HG03135 (cell line): ENCODE measurements around the gene POLR3F.
"Not testable (repeated sequence)": the region's sequence is repeated elsewhere in the genome, so short reads cannot be mapped to it uniquely, and the experiment has no call there.

ENCODE experiments used
- ATAC-seq: cut with Tn5 transposase; IDR thresholded peaks from one replicate; pipeline ENCODE4 v1.9.1; 2021; ENCODE audit warnings: mild to moderate bottlenecking, moderate library complexity; ENCODE audit not compliant: unreplicated experiment

The POLR3F gene

DNA sequence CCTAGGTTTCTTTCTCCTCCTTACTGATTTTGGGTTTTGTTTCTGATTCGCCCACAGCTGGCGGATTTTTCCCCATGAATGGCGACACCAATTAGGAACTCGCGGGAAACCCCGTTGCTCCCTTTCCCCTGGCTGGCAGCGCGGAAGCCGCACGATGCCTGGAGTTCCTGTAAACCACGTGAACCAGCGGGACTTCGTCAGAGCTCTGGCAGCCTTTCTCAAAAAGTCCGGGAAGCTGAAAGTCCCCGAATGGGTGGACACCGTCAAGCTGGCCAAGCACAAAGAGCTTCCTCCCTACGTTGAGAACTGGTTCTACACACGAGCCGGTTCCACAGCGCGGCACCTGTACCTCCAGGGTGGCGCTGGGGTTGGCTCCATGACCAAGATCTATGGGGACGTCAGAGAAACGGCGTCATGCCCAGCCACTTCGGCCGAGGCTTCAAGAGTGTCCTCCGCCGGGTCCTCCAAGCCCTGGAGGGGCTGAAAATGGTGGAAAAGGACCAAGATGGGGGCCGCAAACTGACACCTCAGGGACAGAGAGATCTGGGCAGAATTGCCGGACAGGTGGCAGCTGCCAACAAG lies 37.4 kb downstream of the POLR3F start:
- no peak for ATAC-seq

DNA sequence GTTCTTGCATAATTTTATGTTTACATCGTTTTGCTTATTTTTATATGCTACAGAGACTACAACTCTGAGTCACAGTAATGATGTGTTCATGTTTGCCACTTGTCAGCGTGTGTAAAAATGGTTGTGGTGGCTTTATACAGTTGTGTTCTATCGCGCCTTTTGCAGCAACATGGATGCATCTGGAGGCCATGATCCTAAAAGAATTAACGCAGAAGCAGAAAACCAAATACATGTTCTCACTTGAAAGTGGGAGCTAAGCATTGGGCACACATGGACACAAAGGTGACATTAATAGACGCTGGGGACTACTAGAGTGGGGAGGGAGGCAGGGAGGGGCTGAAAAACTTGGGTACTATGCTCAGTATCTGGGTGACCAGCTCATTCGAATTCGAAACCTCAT lies 39.6 kb downstream of the POLR3F start:
- no peak for ATAC-seq

DNA sequence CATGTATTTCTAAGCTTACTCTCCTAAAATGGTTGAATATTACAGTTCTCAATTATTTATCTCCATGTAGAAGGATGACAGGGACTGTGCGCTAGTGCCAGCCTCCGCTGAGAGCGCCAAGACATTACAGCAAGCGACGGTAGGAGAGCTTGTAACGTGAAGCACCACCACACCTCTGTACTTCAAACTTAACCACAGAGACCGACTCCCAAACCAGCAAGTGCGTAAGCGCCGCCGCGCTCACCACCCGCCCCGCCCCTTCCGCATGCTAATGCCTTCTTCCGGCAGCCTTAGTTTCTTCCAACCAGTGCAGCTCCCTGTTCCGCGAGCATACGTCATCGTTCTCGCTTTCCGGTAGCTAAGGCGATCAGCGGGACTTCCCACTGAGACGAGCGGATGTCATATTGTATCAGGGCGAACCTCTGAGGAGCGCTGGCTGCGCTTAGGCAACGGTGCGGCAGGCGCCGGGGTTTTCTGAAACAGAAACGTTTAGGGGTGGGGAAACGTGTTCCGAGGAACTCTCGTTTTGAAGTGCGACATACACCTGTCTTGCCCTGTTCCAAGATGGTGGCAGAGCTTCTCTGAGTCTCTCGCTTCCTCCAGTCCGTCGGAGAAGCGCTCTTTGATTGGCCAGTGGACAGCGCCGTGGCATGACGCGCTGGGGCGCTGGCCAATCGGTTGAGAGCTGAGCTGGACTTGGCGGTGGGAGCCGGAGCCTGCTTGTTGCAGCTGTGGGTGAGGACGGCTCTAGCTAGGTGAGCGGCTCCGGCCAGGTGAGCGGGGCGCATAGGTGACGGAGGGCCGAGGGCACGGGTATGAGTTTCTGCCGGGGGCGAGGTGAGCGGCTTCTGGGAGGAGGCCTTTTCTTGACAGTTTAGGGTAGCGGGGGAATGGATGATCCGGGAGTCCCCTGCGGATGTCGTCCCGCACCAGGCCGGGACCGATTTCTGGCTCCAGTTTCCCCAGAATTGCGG lies 40.3 kb downstream of the POLR3F start, which contains the start of gene SEC23B:
Gene SEC23B, plus strand, starts transcription at position 723 of the 974 bp plus-strand sequence. CDS start 2,896 bp downstream, outside the sequence.
- peak; percentile 96 for ATAC-seq

DNA sequence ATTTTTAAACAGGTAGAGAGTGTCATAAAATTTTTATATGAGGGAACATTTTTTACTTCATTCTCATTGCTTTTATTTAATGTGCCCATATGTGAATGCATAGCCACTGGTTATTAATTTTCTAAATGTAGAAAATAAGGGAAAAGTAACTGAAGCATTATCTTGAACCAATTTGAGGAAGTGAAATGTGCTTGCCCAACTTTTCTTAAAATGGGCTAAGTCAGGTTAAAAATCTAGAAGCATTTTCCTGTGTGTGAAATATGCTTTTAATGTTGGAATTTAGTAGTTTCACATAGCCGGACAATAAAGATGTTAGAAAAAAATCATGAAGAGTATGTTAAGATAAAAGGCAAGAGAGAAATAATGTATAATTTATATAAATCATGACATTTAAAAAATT lies 44.4 kb downstream of the POLR3F start:
- ATAC-seq: no peak

DNA sequence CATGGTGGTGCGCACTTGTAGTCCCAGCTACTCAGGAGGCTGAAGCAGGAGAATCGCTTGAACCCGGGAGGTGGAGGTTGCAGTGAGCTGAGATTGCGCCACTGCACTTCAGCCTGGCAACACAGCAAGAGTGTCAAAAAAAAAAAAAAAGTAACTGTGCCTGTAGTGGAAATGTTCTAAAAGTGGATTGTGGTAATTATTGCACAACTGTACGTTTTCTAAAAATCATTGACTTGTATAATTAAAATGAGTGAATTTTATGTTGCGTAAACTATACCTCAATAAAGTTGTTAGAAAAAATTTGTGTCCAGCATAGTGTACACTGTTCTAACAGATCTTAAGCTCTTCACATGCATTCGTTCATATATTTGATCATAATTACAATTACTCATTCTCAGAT lies 46.0 kb downstream of the POLR3F start:
- ATAC-seq: no peak

DNA sequence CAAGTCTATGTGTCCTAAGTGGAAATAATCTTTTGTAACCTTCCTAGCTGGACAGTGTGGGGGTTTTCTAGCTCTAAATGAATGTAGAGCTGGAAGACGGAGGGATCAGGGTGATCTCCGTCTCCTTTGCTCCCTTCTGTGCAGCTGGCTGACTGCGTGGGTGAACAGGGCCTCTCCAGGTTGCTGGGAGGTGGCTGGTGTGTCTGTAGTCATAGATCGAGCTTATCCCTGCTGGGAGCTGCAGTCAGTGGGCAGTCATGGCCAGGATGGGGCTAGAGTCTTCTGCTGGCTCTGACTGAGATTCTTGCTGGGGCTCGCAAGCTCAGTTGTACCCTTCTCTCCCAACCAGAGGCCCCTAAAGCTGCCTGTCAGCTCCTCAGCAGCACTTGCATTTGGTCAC lies 46.9 kb downstream of the POLR3F start:
- ATAC-seq: no peak

DNA sequence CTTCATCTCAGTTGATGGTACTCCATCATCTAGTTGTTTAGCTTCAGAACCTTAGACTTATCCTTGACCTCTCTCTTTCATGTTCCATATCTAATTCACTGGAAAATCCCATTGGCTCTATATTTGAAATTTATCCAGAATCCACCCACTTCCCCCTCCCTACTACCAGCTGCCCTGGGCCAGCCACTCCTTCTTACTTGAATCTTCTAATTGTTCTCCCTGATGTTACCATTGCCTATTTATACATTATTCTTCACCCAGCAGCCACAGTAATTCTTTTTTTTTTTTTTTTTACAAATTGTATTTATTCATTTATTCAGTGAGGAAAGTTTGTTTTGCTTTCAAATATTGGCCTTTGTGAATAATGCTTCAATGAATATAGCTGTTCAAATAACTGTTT lies 48.8 kb downstream of the POLR3F start:
- no peak for ATAC-seq

DNA sequence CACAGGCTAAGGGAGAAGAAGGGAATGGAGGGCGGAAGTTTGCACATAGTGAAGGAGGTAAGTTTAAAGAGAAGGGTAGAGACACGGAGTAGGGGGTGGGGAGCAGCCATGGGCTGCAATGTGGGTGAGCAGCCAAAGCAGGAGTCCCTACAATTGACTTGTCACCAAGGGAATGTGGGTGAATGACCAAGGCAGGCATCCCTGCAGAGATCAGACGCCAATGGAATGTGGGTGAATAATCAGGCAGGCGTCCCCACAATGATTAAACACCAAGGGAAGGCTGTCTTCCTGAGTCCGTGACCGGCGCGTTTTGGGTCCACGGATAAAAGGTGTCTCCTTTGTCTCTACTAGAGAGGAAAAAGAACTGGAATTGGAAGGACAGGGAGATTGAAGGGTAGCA lies 54.9 kb downstream of the POLR3F start:
- ATAC-seq: not testable (repeated sequence)

DNA sequence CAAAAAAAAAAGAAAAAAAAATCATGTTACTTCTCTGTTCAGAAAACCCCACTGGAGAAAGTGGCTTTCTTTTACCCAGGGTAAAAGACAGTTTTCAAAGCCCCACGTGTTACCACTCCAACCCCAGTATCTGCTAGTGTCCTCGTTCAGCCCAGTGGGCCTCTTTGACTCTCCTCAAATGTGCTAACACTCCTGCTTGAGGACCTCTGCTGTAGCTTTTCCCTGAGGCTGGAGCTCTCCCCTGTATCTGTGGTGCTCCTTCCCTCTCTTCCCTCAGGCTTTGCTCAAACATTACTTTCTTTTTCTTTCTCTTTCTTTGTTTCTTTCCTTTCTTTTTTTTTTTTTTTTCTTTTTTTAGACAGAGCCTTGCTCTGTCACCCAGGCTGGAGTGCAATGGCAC lies 55.9 kb downstream of the POLR3F start:
- ATAC-seq: no peak

DNA sequence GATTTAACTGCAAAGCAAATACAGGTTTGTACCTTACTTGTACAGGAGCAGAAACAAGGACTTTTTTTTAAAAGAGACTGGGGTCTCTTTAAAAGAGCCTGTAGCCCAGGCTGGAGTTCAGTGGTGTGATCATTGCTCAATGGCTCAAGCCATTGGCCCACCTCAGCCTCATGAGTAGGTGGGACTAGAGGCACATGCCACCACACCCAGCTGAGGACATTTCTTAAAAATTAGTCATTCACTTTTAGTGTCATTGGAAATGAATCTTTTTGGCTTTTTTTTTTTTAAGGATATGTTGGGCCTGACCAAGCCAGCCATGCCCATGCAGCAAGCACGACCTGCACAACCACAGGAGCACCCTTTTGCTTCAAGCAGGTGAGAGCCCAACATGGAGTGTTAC lies 57.5 kb downstream of the POLR3F start:
- ATAC-seq: no peak

DNA sequence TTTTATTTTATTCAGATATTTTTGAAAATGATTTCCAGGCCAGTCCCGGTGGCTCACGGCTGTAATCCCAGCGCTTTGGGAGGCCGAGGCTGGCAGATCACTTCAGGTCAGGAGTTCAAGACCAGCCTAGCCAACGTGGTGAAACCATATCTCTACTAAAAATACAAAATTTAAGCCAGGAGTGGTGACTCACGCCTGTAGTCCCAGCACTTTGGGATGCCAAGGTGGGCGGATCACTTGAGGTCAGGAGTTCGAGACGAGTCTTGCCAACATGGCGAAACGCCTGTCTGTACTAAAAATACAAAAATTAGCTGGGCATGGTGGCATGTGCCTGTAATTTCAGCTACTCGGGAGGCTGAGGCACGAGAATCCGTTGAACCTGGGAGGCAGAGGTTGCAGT lies 59.6 kb downstream of the POLR3F start:
- ATAC-seq: not testable (repeated sequence)

DNA sequence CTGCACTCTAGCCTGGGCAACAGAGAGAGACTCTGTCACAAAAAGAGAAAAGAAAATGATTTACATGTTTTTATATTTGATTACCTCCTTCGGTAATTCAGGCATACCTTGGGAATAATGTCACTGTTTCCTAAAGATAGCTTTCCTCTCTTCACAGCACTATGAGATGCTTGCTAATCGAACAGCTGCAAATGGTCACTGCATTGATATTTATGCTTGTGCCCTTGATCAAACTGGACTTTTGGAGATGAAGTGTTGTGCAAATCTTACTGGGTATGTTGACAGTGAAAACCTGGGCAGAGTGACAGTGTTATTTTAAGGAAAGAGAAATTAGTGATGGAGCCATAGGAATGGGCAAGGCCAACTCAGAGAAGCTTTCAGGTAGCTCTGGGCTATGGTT lies 60.1 kb downstream of the POLR3F start:
- ATAC-seq: no peak

DNA sequence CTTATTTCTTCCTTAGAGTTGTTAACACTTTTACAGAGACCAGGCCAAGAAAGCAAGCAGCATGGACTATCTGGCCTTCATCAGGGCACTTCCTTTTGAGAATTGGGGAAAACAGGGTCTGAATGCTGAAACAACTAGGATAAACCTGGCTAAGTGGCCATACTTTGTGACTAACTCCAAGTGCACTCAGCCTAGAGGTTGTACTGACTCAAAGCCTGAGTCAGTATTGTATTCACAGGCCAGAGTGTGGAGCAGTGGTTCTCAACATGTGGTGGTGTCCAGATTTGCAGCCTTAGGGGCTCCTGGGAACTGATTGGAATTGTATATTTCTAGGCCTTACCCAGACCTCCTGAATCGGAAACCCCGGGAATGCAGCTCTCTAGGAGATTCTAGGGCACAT lies 60.6 kb downstream of the POLR3F start:
- ATAC-seq: no peak

DNA sequence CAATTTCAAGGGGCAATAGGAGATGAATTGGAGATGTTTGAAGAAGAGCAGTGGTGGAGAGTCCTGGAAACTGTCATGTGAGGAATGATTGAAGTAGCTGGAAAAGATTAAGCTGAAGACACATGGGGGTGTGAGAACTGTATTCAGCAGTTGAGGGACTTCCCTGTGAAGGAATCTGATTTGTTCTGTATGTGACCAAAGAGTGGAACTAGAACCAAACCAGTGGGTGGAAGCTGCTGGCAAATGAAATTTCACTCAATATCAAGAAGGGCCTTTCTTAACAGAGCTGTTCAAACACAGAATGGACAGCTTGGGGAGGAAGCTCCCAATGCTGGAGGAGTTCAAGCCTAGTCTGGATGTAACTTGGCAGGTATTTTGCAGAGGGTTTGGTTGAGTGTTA lies 61.9 kb downstream of the POLR3F start:
- no peak for ATAC-seq

DNA sequence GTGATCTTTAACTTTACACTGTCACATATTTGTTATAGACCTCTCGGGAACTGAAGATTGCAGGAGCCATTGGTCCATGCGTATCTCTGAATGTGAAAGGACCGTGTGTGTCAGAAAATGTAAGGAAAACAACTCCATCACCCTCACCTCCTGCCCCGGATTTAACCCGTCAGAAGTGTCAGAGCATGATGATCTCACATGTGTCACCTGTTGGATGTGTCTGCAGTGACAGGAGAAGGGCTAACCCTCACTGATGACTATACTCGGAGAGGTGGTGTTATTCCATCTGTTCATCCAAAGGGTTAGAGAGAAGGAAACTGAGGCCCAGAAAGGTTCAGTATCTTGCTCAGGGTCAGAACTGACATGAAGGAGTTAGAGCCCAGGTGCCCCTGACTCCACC lies 65.4 kb downstream of the POLR3F start:
- ATAC-seq: no peak

DNA sequence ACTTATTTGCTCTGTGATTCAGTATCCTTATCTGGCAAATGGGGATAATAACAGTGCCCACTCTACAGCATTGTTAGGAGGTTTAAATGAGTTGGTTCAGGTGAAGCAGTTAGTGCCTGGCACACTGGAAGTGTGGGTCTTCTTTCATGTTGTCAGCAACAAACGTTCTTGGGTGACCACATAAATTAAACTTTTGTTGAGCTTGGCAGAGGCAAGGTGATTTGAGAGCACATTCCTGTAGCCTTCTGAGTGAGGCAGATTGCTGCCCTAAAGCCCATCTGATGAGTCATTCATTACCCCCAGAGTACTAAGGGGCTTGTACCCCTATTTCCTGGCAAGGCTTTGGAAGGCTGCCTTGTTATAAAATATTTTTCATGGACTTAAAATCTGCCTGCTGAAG lies 66.3 kb downstream of the POLR3F start:
- ATAC-seq: no peak

DNA sequence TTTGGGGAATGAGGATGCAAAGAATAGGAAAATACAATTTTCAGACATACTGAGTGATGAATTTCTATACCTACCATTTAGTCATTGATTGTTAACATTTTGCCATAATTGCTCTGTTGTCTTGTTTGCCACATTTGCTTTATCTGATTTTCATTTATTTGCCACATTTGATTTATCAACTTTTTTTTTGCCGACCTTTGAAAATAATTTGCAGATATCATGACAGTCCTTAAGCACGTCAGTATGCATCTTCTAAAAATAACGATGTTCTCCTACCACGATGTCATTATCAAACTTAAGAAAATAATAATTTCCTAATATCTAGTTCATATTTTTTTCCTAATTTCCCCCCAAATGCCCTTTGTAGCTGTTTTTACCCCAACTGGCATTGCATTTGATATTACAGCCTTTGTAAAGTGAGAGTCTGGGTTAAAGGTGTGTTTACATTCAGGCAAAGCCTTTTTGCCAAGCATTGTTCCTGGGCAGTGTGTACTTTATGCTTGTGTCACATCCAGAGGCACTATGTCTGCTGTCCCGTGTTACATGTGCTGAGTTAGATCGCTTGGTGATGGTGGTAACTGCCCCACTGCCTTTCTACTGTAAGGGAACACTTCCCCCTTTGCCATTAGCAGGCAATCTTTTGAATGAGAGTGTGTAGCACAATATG lies 66.9 kb downstream of the POLR3F start:
- ATAC-seq: no peak
